HepG2 (cell line): ENCODE results near the gene BRIP1. TPM values are rescaled to one million over a fixed set of nuclear protein-coding genes. Genes with fewer than 3 reads are reported as not detected.
"Not testable (repeated sequence)": the region's sequence is repeated elsewhere in the genome, so short reads cannot be mapped to it uniquely, and the experiment has no call there.

Experiments
- ATAC-seq: fragments of 200-7000 bp; cut with Tn5 transposase; 3 replicates; pipeline ENCODE4 v1.9.1; 2020; ENCODE audit warnings: mild to moderate bottlenecking, moderate library complexity
- BruUV-seq: library from RNA; stranded (reverse); fragments of 400-500 nt; replicated peaks from 2 replicates; lab custom pipeline; 2021; lab: Mats Ljungman, UMichigan
- CTCF ChIA-PET: fragments of 300-600 bp; formaldehyde crosslinking; extraction: SDS; loops from one replicate; lab custom pipeline; 2021; ENCODE audit warnings: low total read pairs, inconsistent platforms, low intra/inter-chr PET ratio; lab: Yijun Ruan, JAX
- POLR2A ChIA-PET: fragments of 350-600 bp; sonication (Branson Sonifier 250); formaldehyde crosslinking; loops from one replicate; lab custom pipeline; 2020; ENCODE audit warnings: antibody characterized with exemption, inconsistent platforms; lab: Yijun Ruan, JAX
- DNase-seq: peaks from one replicate; pipeline ENCODE4 v3.0.0-alpha.2; 2015; ENCODE audit warnings: low spot score
- FAIRE-seq: peaks from 3 replicates; lab custom pipeline; 2011; peaks lifted over from hg19 to GRCh38; lab: Jason Lieb, UNC
- H2AFZ ChIP-seq: one replicate; pipeline ENCODE4 v1.6.1; 2011; ENCODE audit warnings: low read length, inconsistent platforms
- H3K27ac ChIP-seq: fragments of 300-600 bp; 3 replicates; pipeline ENCODE4 v1.8.0; 2011; ENCODE audit warnings: mixed run types, mild to moderate bottlenecking, mixed read lengths, low read length, inconsistent platforms; ENCODE audit not compliant: insufficient read depth; ENCODE audit errors: extremely low read length
- H3K27me3 ChIP-seq, 2 experiments: fragments of 200-600 bp in 1 of 2; 2 replicates in 1 of 2; 3 replicates in 1 of 2; pipeline versions ENCODE4 v1.6.0 to v1.8.0; 2011; ENCODE audit warnings: low read length in 2 of 2, mild to moderate bottlenecking in 2 of 2, moderate library complexity in 2 of 2, inconsistent platforms in 1 of 2; ENCODE audit not compliant: insufficient read depth in 2 of 2, control insufficient read depth in 1 of 2
- H3K36me3 ChIP-seq, 2 experiments: fragments of 200-600 bp in 1 of 2; replicated peaks in 1 of 2; 2 replicates in 1 of 2; 3 replicates in 1 of 2; pipeline versions ENCODE4 v1.5.1 to v1.8.0; 2011; ENCODE audit warnings: low read length in 2 of 2, inconsistent platforms in 1 of 2; ENCODE audit not compliant: insufficient read depth in 2 of 2, control insufficient read depth in 1 of 2
- H3K4me1 ChIP-seq: 2 replicates; pipeline ENCODE4 v1.5.1; 2012; ENCODE audit warnings: low read length, inconsistent platforms; ENCODE audit not compliant: insufficient read depth
- H3K4me2 ChIP-seq: 2 replicates; pipeline ENCODE4 v1.6.0; 2011; ENCODE audit warnings: low read depth, low read length, inconsistent platforms
- H3K4me3 ChIP-seq, 3 experiments: fragments of 200-600 bp in 1 of 3; sonication (generic), shearing (Covaris generic) in 1 of 3; replicated peaks in 1 of 3; 2 replicates each; pipeline ENCODE4 v1.5.1; 2011 to 2016; ENCODE audit warnings: low read length in 3 of 3, inconsistent platforms in 2 of 3, low read depth in 2 of 3, mild to moderate bottlenecking in 2 of 3, control low read depth in 1 of 3, mixed read lengths in 1 of 3; ENCODE audit not compliant: insufficient read depth in 1 of 3
- H3K79me2 ChIP-seq: one replicate; pipeline ENCODE4 v1.6.1; 2011; ENCODE audit warnings: low read length, inconsistent platforms; ENCODE audit not compliant: insufficient read depth
- H3K9ac ChIP-seq: 2 replicates; pipeline ENCODE4 v1.6.0; 2011; ENCODE audit warnings: mild to moderate bottlenecking, low read depth, low read length, inconsistent platforms; ENCODE audit not compliant: insufficient read depth
- H3K9me3 ChIP-seq: 2 replicates; pipeline ENCODE4 v1.5.1; 2012; ENCODE audit warnings: mild to moderate bottlenecking, low read length
- H4K20me1 ChIP-seq: 2 replicates; pipeline ENCODE4 v1.6.0; 2011; ENCODE audit warnings: inconsistent platforms, mild to moderate bottlenecking, low read length, moderate library complexity; ENCODE audit not compliant: insufficient read depth
- ADNP ChIP-seq: sonication (generic); formaldehyde crosslinking; IDR thresholded peaks from 2 replicates; pipeline ENCODE4 v1.4.0; 2020; ENCODE audit warnings: missing genetic modification reagents
- HNF4A ChIP-seq: sonication (generic); formaldehyde crosslinking; IDR thresholded peaks from 2 replicates; pipeline ENCODE4 v1.4.0; 2020; ENCODE audit warnings: missing genetic modification reagents
- KLF11 ChIP-seq: IDR thresholded peaks from 2 replicates; pipeline ENCODE4 v1.6.1; 2016; ENCODE audit warnings: missing compliant biosample characterization
- NFIC ChIP-seq: IDR thresholded peaks from 2 replicates; pipeline ENCODE4 v1.6.1; 2012; ENCODE audit warnings: mild to moderate bottlenecking, low read length, inconsistent platforms
- ONECUT2 ChIP-seq: sonication (generic); formaldehyde crosslinking; IDR thresholded peaks from 2 replicates; pipeline ENCODE4 v1.4.0; 2020; ENCODE audit warnings: missing genetic modification reagents
- RAD21 ChIP-seq: fragments of 450-650 bp; formaldehyde crosslinking; IDR thresholded peaks from 2 replicates; pipeline ENCODE4 v1.5.0; 2020; ENCODE audit warnings: mild to moderate bottlenecking
- SP5 ChIP-seq: IDR thresholded peaks from 2 replicates; pipeline ENCODE4 v1.6.1; 2016; ENCODE audit warnings: low read depth, borderline replicate concordance
- ZFP62 ChIP-seq: sonication (generic); formaldehyde crosslinking; IDR thresholded peaks from 2 replicates; pipeline ENCODE4 v1.4.0; 2020; ENCODE audit warnings: missing genetic modification reagents
- ZNF260 ChIP-seq: sonication (generic); formaldehyde crosslinking; IDR thresholded peaks from 2 replicates; pipeline ENCODE4 v1.4.0; 2020; ENCODE audit warnings: missing genetic modification reagents, low read depth, mild to moderate bottlenecking, borderline replicate concordance
- ZNF674 ChIP-seq: sonication (generic); formaldehyde crosslinking; IDR thresholded peaks from 2 replicates; pipeline ENCODE4 v1.5.0; 2020; ENCODE audit warnings: low read depth, mild to moderate bottlenecking, missing genetic modification reagents
- ZNF850 ChIP-seq: sonication (generic); formaldehyde crosslinking; conservative IDR thresholded peaks from 2 replicates; pipeline ENCODE4 v1.9.0; 2021; ENCODE audit warnings: mild to moderate bottlenecking, missing genetic modification reagents
- ZNF878 ChIP-seq: sonication (generic); formaldehyde crosslinking; IDR thresholded peaks from 2 replicates; pipeline ENCODE4 v1.8.1; 2023; ENCODE audit warnings: mild to moderate bottlenecking, missing genetic modification reagents, moderate library complexity
- WGBS: methylation state at CpG from one replicate; pipeline ENCODE4 v1.1.6; 2017; ENCODE audit warnings: low lambda C conversion rate; 5-methylcytosine and 5-hydroxymethylcytosine counted together
- in situ Hi-C: cut with HindIII; loops from 2 replicates; pipeline ENCODE4 v1.10.0; 2017; ENCODE audit warnings: low pct_unique_long_range_greater_than_20kb; ENCODE audit not compliant: extremely low pct_ligation_motif_present
- intact Hi-C: fragments of 100-400 bp; cut with micrococcal nuclease; formaldehyde crosslinking; loops from one replicate; pipeline ENCODE4 v1.10.0; 2022; ENCODE audit not compliant: unreplicated experiment
- polyA plus RNA-seq, 8 experiments: library from polyadenylated mRNA; depleted of rRNA in 3 of 8; stranded (reverse) in 7 of 8; unstranded in 1 of 8; fragments of >200 nt; fragmentation: Illumina TruSeq in 4 of 8; extraction: Trizol in 4 of 8; gene quantifications; 2 replicates each; pipeline versions ENCODE4 v1.2.1 to v1.2.3, GENCODE V29; 2011 to 2016; ENCODE audit warnings: low read depth in 4 of 8, missing spikeins in 1 of 8, mixed read lengths in 1 of 8; ENCODE audit not compliant: insufficient read depth in 1 of 8
- total RNA-seq, 5 experiments: library from RNA; depleted of rRNA; stranded (reverse); fragments of >200 nt; fragmentation: Illumina TruSeq; extraction: Trizol; gene quantifications; 2 replicates each; pipeline ENCODE4 v1.2.3, GENCODE V29; 2016; ENCODE audit warnings: low read depth in 1 of 5

The BRIP1 gene
- total and polyA plus RNA-seq, 2 of the 13 experiments (the other 11 are each of a cell fraction or from before 2014, with no cell fraction given): 3.8 to 27.7 TPM

DNA sequence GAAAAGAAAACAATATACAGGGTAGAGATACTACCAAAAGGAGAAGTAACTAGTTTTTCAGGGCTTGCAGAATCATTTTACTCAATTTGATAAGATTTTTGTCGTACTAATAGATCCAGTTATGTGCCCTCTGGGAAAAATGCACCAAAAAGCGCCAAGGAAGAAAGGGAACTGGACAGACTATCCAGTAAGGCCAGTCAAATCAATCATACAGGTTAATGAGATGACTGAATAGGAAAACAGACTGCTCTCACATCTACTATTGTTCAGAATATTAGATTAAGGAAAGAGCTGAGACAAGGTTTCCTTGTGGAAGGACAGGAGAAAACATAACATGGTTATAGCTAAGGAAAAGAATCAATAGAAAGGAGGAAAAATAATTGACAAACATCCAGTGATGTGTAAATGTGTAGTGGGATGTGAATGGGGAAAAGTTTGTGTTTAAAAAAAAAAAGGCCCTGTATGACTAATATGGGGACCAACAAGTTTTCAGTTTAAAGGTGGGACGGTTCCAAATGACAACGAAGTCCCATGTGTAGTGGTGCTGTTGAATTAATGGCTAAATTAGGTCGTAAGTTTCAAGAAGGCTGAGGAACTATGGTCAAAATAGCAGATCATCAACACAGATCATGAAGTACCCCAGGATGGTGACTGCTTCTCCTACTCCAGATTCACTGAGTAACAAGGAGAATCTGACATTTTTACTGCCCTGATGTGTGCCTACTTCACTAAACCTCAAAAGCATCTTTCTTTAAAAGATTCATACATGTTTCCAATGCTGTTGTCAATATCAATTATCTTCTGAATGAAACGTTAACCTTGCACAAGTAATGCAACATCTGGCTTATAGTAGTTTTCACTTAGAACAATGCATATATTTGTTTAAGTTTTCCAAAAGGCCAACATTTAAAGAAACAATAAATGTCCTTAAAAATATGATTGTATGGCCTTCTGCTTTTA is 40.7 kb downstream of the BRIP1 start:
- BruUV-seq: no TSS peak
- H2AFZ ChIP-seq: no peak overlapping the region
- DNase-seq: no peak
- no peak overlapping the region for H3K4me2 ChIP-seq
- H3K9me3 ChIP-seq: no peaks in the 10 kb centered on the region
- intact Hi-C loops (no loop called here), in situ Hi-C loops (no loop called here)
- no peak overlapping the region for H3K27ac ChIP-seq
- H3K9ac ChIP-seq: no peak overlapping the region
- no peak overlapping the region for H3K4me3 ChIP-seq
- peaks cover 4 to 8% of the 10 kb centered on the region in 2 experiments; a peak in 4 of 5 replicates for H3K36me3 ChIP-seq
- TF ChIP-seq ADNP (CRISPR knock-in tag) (no peak), ZNF260 (CRISPR knock-in tag) (no peak)
- ChIA-PET POLR2A (no interaction called here), CTCF (no interaction called here)
- no peak for ATAC-seq
- whole genome bisulfite sequencing: 75% methylated on average over 6 of the region's 6 CpGs
- no peaks in the 10 kb centered on the region for H3K4me1 ChIP-seq
- FAIRE-seq: no peak
- no peaks in the 10 kb centered on the region for H3K27me3 ChIP-seq
- H3K79me2 ChIP-seq: no peaks in the 10 kb centered on the region
- no peaks in the 10 kb centered on the region for H4K20me1 ChIP-seq

DNA sequence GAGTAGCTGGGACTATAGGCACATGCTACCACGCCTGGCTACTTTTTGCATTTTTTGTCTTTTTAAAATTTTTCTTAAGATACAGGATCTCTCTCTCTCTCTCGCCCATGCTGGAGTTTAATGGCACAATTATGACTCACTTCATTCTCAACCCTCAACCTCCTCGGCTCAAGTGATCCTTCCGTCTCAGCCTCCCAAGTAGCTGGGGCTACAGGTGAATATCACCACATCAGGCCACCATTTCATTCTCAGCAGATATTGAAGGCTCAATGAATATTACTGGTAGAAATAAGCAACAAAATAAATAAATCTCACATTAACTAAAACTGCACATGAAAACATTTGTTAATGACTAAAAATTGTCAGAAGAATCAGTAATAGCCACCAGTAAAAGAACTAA is 41.7 kb downstream of the BRIP1 start:
- 98% methylated on average over 4 of the region's 4 CpGs for WGBS
- Histone ChIP-seq H4K20me1 (no peaks in the 10 kb centered on the region), H3K9me3 (no peaks in the 10 kb centered on the region), H3K27me3 (no peaks in the 10 kb centered on the region), H2AFZ (no peak overlapping the region), H3K4me3 (no peak overlapping the region), H3K27ac (no peak overlapping the region), H3K4me1 (no peaks in the 10 kb centered on the region), H3K79me2 (no peaks in the 10 kb centered on the region), H3K36me3 (peaks cover 4 to 8% of the 10 kb centered on the region in 2 experiments; a peak in 4 of 5 replicates), H3K9ac (no peak overlapping the region), H3K4me2 (no peak overlapping the region)
- ChIA-PET CTCF (no interaction called here), POLR2A (no interaction called here)
- BruUV-seq: no TSS peak
- ATAC-seq (no peak), FAIRE-seq (no peak), DNase-seq (no peak)
- in situ Hi-C loops: no loop called here
- TF ChIP-seq ZFP62 (CRISPR knock-in tag) (no peak), RAD21 (no peak), ZNF850 (CRISPR knock-in tag) (no peak), NFIC (no peak), SP5 (CRISPR knock-in tag) (no peak), ONECUT2 (CRISPR knock-in tag) (no peak), HNF4A (CRISPR knock-in tag) (no peak), ZNF878 (no peak), ZNF674 (CRISPR knock-in tag) (no peak), KLF11 (CRISPR knock-in tag) (no peak)
- intact Hi-C loops: no loop called here

DNA sequence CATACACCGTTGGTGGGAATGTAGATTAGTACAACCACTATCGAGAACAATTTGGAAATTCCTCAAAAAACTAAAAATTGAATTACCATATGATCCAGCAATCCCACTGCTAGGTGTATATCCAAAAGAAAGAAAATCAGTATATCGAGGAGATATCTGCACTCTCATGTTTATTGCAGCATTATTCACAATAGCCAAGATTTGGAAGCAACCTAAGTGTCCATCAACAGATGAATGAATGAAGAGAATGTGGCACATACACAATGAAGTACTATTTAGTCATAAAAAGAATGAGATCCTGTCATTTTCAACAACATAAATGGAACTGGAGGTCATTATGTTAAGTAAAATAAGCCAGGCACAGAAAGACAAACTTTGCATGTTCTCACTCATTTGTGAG is 44.1 kb downstream of the BRIP1 start:
- POLR2A ChIA-PET, in situ Hi-C loops, ATAC-seq, H3K9me3 ChIP-seq, H3K27me3 ChIP-seq, BruUV-seq, FAIRE-seq, H3K27ac ChIP-seq, H3K9ac ChIP-seq, DNase-seq, H3K4me1 ChIP-seq, H3K4me2 ChIP-seq, CTCF ChIA-PET, intact Hi-C loops, H3K4me3 ChIP-seq, H2AFZ ChIP-seq, H4K20me1 ChIP-seq, H3K79me2 ChIP-seq: not testable (repeated sequence)
- H3K36me3 ChIP-seq: peaks cover 4 to 16% of the 10 kb centered on the region in 2 experiments
- 95% methylated on average over 3 of the region's 3 CpGs for WGBS
